ENCODE results near the gene AK1. TPM values are rescaled to one million over a fixed set of nuclear protein-coding genes. Genes with fewer than 3 reads are reported as not detected.

Gene AK1, protein sequence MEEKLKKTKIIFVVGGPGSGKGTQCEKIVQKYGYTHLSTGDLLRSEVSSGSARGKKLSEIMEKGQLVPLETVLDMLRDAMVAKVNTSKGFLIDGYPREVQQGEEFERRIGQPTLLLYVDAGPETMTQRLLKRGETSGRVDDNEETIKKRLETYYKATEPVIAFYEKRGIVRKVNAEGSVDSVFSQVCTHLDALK
- polyA plus RNA-seq (ENCODE audit: insufficient read length in 3 of 3) = 10 to 100 TPM; 33.9 to 40.0 (median 36.4) TPM

DNA sequence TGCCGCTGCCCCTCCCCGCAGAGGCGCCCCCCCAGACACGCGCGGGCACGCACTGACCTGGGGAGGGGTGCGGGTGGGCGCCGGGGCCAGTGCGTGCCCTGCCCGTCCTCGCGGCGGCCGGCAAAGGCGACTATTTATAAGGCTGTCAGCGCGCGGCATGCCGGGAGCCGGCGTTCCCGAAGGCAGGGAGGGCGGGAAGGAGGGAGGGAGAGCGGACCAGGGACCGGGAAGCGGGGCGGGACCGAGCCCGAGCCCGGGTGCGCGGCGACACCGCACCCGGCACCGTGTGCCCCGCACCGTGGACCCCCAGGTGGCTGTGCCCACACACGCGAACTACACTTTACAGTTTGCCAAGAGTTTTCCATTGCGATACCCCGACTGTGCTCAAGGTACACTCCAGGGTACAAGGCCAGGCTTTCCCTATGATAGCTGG, at the start of gene AK1:
Gene AK1, minus strand, starts transcription at position 110 of the 433 bp plus-strand sequence. CDS start 3,058 bp downstream, outside the sequence.
- no peak for DNase-seq (ENCODE audit: low read depth in 3 of 3, low spot score in 2 of 3)

DNA sequence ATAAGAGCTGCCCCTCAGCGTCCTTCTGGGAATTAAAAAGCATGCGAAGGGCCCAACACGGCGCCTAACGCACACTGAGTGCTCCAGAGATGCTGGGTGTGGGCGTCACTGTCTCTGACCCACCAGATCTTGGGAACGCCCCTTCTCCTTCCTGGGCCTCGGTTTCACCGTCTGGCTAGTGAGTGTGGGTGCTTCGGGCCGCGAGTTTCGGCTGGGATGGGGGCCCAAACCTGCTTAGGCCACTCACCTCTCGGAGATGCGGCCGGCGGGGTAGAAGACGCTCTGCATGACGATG, 49.4 kb upstream of the AK1 start:
- DNase-seq (ENCODE audit: low read depth in 3 of 3, low spot score in 2 of 3) = no peak

DNA sequence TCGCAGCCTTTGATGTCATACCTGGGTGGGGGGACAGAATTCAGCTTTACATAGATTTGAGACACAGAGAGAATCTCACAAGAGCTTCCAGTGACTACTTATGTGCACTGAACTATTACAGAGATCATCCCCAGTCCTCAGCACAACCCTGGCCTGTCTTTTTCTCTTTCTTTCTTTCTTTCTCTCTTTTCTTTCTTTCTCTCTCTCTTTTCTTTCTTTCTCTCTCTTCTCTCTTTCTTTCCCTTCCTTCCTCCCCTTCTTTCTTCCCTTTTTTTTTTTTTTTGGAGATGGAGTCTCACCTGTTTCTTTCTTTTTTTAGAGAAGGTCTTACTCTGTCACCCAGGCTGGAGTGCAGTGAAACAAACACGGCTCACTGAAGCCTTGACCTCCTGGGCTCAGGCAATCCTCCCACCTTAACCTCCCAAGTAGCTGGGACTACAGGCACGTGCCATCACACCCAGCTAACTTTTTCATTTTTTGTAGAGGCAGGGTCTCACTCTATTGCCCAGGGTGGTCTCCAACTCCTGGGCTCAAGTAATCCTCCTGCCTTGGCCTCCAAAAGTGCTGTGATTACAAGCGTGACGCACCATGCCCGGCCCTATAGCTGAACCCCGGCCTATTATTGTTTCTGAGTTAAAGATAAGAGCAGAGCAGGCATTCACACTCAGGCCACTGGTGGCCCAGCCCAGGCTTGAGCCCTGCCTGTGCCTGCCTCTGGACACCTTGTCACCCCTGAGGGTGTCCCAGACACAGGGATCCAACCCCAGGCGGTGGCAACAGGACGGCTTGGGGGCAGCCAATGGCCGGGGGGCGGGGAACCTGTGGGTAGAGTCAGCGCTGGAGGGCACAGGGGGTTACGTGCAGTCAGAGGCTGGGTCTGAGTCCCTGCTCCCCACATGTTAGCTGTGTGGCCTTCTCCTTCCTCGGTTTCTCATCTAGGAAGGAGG, 48.8 kb upstream of the AK1 start:
- DNase-seq (ENCODE audit: low read depth in 3 of 3, low spot score in 2 of 3) = no peak

DNA sequence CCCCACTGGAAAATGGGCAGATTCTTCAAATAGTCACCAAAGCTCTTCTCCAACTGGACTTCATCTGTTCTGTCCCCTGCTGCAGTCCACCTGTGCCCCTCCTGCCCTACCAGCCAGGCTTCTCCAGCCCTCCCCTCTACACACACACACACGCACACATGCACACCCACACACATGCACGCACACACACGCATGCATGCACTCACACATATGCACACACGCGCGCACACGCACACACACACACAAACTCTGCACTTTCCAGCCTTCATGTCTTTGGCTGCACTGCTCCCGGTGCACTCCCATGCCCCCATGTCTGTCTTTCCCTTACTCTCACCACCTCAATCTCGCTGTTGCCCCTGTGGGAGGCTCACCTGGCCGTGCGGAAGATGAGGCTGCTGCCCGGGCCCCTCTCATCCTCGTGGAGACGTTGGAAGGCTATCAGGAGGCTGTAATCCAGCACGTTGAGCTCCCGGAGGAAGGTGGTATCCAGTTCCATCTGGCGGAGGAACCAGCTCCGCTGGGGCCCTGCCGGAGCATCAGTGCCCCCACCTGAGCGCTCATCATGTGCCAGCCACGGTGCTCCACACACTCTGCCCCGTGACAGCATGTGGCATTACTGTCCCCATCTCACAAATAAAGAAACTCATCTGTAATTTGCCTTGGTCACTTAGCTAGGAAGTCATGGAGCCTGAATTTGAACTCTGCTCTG, 47.4 kb upstream of the AK1 start:
- no peak for DNase-seq (ENCODE audit: low read depth in 3 of 3, low spot score in 2 of 3)

DNA sequence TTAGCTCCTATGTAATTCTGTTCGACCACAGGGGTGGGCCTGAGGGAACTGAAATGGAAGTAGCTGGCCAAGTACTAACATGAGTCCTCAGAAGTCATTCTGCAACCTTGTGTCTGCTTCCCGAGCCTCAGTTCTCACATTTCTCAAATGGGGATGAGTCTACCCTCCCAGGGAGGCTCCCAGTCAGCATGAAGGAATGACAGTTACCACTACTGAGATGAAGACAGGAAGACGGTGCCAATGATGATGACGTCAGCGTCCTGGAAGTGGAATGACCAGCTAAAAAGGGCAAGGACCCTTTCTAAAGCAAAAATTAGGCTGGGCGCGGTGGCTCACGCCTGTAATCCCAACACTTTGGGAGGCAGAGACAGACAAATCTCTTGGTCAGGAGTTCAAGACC, 46.3 kb upstream of the AK1 start:
- DNase-seq (ENCODE audit: low read depth in 3 of 3, low spot score in 2 of 3) = no peak

DNA sequence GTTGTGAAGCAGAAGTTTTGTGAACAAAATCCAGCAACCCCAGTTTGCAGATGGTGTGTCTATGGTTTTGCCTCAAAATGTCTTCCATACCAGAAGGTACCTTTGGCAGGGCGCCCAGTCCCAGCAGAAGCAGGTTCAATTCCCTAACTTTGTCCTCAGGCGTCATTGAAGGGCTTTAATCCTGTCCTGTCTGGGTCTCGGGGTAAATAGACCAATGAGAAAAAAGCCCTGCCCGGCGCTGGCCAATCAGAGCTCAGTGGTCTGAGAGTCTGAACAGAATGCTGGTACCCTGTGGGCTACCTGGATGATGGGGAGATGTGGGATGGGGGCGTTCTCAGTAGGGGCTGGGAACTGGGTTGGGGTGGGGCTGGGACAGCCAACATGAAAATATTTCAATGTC, 45.6 kb upstream of the AK1 start:
- no peak for DNase-seq (ENCODE audit: low read depth in 3 of 3, low spot score in 2 of 3)

DNA sequence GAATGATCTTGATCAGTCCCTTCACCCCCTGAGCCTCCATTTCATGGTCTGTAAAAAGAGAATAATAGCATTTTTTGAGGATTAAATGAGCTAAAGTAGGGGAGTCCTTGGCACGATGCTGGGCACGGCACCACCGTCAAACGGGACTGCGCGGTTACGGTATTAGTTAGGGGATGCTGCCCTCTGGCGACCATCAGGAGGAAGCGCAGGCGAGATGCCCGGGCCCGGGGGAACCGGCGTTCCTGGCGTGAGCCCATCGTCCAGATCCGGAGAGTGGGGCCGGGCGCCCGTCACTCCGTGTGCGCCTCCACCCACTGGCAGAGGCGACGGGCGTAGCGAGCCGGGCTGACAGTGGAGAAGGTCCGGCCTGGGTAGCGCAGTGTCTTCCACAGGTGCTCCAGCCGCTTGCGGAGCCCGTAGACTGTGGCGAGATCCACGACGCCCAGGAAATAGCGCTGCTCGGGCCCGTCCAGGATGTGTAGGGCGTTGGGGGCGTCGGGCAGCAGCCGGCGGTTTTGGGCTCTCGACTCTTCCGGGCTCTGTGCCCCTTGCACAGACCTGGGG, 44.2 kb upstream of the AK1 start:
- DNase-seq (ENCODE audit: low read depth in 3 of 3, low spot score in 2 of 3) = no peak

DNA sequence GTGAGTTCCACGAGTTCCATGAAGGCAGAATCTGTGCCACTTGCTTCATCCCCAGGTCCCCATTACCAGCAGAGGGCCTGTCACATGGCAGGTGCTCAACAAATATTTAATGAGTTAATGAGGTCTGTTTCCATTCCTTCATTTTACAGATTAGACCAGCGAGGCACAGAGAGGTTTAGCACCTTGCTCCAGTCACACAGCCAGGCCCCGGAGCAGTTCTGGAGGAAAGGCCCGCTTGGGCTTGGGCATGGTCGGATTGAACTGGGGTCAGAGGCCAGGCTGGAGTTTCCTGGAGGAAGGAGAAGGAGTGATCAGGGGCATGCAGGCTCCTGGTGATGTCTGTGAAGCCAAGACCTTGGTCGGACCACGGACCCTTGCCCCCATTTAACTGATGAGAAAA, 43.3 kb upstream of the AK1 start:
- DNase-seq (ENCODE audit: low read depth in 3 of 3, low spot score in 2 of 3) = no peak

DNA sequence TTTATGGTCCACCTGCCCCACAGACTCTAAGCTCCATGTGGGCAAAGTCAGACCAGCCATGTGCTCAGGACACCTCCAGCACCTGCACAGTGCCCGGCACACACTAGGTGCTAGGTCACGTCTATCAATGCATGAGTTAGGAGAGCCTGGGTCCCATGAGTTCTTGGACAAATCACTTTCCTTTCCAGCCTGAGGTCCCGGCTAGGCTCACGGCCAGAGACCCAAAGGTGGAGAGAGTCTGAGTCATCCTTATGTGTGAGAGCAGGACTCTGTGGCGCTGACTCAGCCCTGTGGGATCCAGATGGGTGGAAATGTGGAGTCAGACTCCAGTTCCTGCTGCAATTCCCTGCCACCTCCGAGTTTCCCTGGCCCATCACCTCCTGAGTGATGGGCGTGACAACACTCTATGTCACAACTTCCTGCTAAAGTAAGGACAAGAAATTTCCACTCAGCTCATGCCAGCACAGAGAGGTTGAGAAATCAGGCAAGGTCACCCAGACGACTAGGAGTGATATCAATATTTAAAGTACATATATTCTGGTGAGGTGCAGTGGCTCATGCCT, 41.9 kb upstream of the AK1 start:
- no peak for DNase-seq (ENCODE audit: low read depth in 3 of 3, low spot score in 2 of 3)

DNA sequence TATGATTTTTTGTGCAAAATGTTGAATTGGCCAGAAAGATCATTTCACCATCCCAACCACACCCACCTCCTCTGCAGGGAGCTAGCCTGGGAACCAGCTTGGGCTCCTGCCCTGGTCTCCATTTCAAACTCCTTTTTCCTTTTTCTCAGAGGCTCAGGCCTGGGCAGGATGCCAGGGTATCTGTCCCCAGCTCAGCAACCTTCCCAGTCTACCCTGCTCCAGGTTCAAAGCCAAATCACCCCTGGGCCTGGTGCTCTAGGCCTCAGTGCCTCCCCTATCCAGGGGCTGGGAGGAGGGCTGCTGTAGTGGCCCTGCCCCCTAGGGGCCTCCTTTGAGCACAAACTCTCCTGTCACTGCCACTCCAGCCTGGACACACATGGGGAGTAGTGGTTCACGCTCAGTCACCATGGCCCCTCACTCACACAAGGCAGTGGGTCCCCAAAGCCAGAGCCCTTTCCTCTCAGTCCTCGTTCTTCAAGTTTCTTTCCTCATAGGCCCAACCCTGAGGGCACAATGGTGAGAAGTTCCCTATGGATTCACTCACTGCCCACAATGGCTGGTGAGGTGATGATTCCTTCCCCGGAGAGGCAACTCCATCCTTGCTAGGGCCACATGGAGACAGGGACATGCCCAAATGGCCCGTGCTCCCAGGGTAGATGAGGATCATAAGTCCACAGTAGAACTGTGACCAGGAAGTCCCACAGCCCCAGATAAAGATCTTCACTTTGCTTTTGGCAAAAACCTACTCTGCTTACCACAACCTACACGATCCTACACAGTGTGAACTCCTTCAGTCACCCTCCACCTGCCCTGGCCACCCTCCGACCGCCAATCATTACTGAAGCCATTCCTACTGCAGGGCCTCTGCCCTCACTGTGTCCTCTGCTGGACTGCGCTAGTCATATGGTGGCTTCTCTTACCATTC, 41.0 kb upstream of the AK1 start:
- DNase-seq (ENCODE audit: low read depth in 3 of 3, low spot score in 2 of 3) = no peak

DNA sequence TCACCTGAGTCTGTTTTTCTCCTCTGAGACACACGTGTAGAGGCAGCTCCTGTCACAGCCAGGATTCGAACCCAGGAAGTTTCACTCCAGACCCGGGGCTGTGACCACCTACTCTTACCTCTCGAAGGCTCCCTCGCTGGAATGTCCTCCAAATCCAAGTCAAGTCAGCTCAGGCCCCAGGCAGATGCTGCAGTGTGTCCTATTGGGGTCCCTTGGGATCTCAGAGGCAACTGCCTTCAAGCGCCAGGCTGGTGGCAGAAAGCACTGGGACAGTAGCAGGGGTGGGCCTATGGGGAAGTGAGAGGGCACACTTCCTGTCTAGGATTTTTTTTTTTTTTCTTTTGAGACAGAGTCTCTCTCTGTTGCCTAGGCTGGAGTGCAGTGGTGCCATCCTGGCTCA, 40.1 kb upstream of the AK1 start:
- DNase-seq (ENCODE audit: low read depth in 3 of 3, low spot score in 2 of 3) = no peak

DNA sequence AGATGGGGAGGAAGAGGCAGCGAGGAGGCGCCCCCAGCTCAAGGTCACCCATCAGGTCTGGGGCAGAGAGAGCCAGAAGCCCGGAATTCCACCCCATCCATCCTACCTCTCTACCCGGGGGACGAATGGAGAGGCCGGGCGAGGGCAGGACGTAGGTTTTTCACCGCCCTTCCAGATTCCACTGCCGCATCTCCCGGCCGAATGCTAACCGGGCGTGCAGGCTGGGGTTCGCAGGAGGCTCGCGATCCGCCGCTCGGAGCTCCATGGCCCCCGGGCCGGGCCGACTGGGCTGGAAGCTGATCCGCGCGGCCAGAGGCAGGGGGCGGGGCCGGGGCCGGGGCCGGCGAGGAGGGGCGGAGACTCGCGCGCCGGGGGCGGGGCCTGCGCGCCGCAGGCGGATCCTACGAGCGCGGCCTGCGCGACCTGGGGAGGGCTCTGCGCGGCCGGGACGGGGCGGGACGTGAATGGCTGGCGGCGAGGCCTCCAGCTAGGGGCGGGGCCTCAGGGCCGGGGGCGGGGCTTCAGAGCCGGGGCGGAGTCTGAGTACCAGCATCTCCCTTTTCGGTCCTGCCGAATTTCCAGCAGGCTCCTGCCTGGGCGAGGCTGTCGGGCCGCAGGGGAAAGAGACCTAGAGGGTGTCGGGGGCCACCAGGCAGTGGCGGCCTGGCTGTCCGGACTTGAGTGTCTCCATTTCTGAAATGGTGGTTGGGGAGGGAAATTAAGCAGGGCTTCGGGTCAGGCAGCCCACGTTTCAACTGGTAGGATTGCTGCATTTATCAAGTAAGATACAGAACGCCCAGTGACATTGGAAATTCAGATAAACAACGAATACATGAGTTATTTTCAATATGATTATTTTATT, 39.5 kb upstream of the AK1 start, which contains the start of gene ST6GALNAC4:
Gene ST6GALNAC4, minus strand, starts transcription at position 322 of the 862 bp plus-strand sequence. CDS start 622 bp downstream, outside the sequence.
- DNase-seq (ENCODE audit: low read depth in 3 of 3, low spot score in 2 of 3) = no peak

DNA sequence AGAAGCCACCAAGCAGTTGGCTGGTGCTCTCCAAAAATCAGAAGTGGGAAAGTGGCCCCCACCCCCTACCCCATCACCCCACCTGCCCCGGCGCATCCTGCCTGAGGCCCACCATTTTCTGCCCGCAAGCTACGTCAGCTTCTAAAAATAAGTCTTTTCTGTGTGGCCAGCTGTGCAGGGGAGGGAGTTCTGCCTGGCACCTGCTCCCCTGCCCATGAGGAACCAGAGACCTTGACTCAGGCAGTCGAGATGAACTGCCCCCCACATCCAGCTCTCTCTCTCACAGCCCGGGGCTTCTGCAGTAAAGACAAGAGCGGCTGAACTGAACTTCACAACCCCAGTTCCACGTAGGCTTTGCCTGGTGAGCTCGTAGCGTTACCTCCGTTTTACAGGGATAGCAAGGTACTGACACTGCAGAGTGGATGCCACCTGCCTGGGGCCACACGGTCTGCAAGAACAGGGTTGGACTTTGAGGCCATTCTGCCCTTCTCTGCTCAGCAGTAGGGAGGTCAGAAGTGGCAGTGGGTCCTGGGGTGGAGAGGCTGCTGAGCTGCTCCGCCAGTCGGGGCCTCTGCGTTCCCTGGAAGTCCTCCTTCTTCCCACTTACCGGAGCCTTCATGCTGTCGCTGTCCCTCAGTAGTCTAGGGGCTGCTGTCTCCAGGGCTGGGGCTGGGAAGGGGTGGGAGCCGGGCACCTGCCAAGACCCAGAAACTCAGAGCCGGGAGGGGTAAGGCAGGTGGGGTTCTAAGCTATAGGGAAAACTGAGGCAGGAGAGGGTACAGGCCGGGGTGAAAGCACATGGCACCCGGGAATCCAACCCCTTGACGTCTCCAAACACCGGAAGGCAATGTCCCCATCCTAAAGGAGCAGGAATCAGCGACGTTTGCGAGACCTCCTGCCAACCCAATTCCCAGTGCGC, 38.6 kb upstream of the AK1 start:
- DNase-seq (ENCODE audit: low read depth in 3 of 3, low spot score in 2 of 3) = no peak

DNA sequence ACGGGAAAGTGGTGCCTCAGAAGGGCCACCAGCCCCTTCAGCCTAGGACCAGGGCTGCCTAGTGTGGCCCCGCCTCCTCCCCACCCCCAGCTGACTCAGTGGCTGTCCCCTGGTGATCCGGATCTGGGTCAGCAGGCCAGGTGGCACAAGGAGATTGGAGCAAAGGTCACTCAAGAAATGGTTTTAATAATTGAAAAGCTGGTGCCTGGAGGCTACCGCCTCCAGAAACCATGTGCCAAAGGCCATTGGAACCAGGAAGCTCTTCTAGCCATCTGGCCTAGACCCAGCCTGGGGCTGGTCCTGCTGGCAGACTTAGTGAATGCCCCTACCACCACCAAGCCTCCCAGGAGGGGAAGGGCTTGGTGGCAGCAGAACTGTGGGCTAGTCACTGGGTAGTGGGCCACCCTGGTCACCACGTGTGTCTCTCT, 37.9 kb upstream of the AK1 start:
- DNase-seq (ENCODE audit: low read depth in 3 of 3, low spot score in 2 of 3) = no peak

DNA sequence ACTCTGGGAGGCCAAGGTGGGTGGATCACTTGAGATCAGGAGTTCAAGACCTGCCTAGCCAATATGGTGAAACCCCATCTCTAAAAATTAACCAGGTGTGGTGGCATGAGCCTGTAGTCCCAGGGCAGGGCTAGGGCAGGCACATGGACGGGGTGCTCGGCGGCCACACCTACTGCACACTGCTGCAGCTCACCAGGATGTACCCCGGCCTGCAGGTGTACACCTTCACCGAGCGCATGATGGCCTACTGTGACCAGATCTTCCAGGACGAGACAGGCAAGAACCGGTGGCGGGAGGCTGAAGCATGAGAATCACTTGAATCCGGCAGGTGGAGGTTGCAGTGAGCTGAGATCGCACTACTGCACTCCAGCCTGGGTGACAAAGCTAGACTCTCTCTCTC, 36.2 kb upstream of the AK1 start:
- DNase-seq (ENCODE audit: low read depth in 3 of 3, low spot score in 2 of 3) = no peak

DNA sequence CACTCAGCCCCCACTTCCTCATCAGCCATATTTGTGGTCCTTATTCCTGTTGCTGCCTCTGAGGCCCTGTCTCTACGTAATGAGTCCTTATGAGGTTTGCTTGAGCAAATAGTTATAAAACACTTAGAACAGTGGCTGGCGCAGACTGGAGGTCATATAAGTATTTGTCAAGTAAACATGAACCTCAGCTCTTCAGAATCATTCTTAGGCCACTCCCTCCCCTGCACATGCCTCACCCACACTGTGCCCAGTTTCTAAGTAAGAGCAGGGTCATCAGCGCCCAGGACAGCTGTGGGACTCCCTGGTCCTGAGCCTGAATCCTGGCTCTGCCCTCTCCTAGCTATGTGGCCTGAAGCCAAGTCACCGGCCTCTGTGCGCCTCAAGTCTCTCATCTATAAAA, 35.4 kb upstream of the AK1 start:
- no peak for DNase-seq (ENCODE audit: low read depth in 3 of 3, low spot score in 2 of 3)

DNA sequence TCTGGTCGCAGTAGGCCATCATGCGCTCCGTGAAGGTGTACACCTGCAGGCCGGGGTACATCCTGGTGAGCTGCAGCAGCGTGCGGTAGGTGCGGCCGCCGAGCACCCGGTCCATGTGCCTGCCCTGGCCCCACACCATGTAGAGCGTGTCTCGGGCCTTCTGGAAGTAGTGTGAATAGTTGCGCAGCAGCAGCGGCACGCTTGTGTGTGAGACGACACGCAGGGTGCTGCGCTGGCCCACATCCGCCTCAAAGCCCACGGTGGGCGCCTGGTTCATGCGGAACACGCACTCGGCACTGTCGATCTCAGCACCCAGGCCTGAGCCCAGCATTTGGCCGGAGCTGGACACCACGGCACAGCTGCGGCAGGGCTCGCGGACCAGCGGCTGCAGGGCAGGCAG, 34.8 kb upstream of the AK1 start:
- no peak for DNase-seq (ENCODE audit: low read depth in 3 of 3, low spot score in 2 of 3)

Measured in right renal cortex interstitium (tissue), 3 donors.